ENCODE results near the gene ATG7. TPM values are rescaled to one million over a fixed set of nuclear protein-coding genes. Genes with fewer than 3 reads are reported as not detected.

ATG7 gene
- total RNA-seq, 2 donors from 2014 or later = 33.9 to 38.4 TPM

DNA sequence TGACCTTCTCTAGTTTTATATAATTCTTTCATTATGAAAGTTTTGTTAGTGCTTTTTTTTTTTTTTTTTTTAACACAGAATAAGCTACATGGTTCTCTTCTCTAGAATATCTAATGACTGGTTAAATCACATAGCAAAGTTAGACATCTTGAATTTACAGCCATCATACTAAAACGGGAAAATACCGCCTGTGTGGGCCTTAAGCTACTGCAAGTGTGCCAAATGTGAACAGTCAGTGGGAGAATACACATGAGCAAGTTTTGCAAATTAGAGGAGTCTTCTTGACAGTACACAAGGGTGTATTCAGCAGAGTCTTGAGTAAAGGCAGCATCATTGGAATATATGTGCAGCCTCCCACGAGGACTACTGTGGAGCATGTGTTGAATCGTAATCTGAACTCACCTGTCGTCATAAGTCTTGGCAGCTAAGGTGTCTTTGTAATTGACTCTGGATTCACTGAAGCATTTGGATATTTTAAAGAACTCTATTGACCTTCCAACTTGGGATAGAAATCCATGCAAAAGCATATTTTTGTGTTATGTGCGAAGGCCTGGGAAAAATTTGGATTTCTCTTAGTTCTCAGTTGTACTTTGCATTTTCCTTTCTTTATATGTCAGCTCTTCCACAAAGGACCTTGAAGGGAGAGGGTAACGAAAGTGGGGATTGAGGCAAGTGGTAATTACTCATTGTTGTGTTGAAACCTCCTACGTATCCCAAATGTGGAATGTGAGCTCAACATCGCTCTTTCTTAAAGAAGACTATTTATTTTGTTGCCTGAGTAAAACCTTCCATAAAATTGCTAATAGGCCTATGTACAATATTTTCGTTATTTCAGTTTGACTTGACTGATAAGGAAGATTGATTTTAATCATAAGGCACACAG lies 117.4 kb downstream of the ATG7 start:
- DNase-seq = no peak
- Mint-ChIP-seq H3K27ac (no peak overlapping the region), H3K4me1 (peaks cover 15% of the 10 kb centered on the region), H3K4me3 (no peak overlapping the region), H3K36me3 (ENCODE audit: low read depth) (no peaks in the 10 kb centered on the region), H3K9me3 (no peaks in the 10 kb centered on the region), H3K27me3 (ENCODE audit: insufficient read depth) (no peaks in the 10 kb centered on the region)
- TF ChIP-seq, protein P1, sequence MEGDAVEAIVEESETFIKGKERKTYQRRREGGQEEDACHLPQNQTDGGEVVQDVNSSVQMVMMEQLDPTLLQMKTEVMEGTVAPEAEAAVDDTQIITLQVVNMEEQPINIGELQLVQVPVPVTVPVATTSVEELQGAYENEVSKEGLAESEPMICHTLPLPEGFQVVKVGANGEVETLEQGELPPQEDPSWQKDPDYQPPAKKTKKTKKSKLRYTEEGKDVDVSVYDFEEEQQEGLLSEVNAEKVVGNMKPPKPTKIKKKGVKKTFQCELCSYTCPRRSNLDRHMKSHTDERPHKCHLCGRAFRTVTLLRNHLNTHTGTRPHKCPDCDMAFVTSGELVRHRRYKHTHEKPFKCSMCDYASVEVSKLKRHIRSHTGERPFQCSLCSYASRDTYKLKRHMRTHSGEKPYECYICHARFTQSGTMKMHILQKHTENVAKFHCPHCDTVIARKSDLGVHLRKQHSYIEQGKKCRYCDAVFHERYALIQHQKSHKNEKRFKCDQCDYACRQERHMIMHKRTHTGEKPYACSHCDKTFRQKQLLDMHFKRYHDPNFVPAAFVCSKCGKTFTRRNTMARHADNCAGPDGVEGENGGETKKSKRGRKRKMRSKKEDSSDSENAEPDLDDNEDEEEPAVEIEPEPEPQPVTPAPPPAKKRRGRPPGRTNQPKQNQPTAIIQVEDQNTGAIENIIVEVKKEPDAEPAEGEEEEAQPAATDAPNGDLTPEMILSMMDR (conservative IDR thresholded peaks at IDR 0.05) = no peak
- WGBS, 2 experiments (ENCODE audit: insufficient coverage in 1 of 2, insufficient read length in 1 of 2) = 90 to 91% methylated on average over 9 to 10 of the region's 10 CpGs
- Histone ChIP-seq H3K4me1 (ENCODE audit: control insufficient read depth, insufficient read depth, low read length) (no peaks in the 10 kb centered on the region), H3K4me3 (ENCODE audit: low read length) (no peak overlapping the region), H3K27ac (ENCODE audit: low read depth, low read length) (no peak overlapping the region), H3K36me3 (ENCODE audit: control insufficient read depth, insufficient read depth, low read length) (no peaks in the 10 kb centered on the region), H3K9me3 (ENCODE audit: control insufficient read depth, low read length) (no peaks in the 10 kb centered on the region), H3K27me3 (ENCODE audit: control insufficient read depth, insufficient read depth, low read length, poor library complexity, severe bottlenecking) (no peaks in the 10 kb centered on the region), H3K9ac (ENCODE audit: extremely low read depth, low read length, poor library complexity, severe bottlenecking) (no peak overlapping the region)

DNA sequence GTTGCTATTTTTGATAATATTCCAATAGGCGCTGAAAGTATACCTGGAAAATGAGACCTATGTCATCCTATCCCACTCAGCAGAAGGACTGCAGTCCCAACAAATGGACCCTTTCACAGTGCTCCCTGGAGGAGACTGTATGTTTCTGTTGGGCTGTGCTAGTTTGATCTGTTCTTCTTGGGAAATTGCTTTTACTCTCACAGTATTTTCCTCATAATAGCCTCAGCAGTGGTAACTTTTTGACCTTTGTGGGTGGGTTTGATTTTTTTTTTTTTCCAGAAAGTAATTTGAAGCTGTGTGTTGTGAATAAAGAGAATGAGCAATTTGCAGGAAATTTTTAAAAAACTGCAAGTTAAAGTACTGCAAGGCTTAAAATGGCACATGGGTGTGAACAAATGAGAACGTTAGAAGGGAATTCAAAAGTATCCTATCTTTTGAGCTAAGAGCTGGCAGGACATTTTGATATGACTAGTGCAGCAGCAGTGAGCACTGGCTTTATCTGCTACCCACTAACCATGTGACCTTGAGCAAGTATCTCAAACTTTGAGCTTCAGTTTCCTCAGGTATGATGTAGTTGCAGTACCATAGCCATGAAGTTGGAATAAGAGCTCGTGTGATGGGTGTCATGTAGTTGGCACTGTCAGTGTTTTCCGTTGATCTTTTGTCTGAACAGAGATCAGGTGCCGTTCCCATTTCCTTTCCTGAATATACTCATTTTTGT lies 118.4 kb downstream of the ATG7 start:
- no peaks in the 10 kb centered on the region for H3K4me1 ChIP-seq (ENCODE audit: control insufficient read depth, insufficient read depth, low read length)
- H3K9me3 ChIP-seq (ENCODE audit: control insufficient read depth, low read length) = no peaks in the 10 kb centered on the region
- no peaks in the 10 kb centered on the region for H3K27me3 ChIP-seq (ENCODE audit: control insufficient read depth, insufficient read depth, low read length, poor library complexity, severe bottlenecking)
- no peak overlapping the region for H3K27ac ChIP-seq (ENCODE audit: low read depth, low read length)
- Mint-ChIP-seq H3K9me3 (no peaks in the 10 kb centered on the region), H3K36me3 (ENCODE audit: low read depth) (peaks cover 5% of the 10 kb centered on the region), H3K4me3 (no peak overlapping the region), H3K27ac (no peak overlapping the region), H3K27me3 (ENCODE audit: insufficient read depth) (no peaks in the 10 kb centered on the region), H3K4me1 (peaks cover 8% of the 10 kb centered on the region)
- no peak overlapping the region for H3K9ac ChIP-seq (ENCODE audit: extremely low read depth, low read length, poor library complexity, severe bottlenecking)
- WGBS, 2 experiments (ENCODE audit: insufficient coverage in 1 of 2, insufficient read length in 1 of 2) = 90 to 92% methylated on average over 2 to 5 of the region's 5 CpGs
- DNase-seq = no peak
- H3K36me3 ChIP-seq (ENCODE audit: control insufficient read depth, insufficient read depth, low read length) = no peaks in the 10 kb centered on the region
- H3K4me3 ChIP-seq (ENCODE audit: low read length) = no peak overlapping the region
- TF ChIP-seq, protein P1 (conservative IDR thresholded peaks at IDR 0.05) = no peak

DNA sequence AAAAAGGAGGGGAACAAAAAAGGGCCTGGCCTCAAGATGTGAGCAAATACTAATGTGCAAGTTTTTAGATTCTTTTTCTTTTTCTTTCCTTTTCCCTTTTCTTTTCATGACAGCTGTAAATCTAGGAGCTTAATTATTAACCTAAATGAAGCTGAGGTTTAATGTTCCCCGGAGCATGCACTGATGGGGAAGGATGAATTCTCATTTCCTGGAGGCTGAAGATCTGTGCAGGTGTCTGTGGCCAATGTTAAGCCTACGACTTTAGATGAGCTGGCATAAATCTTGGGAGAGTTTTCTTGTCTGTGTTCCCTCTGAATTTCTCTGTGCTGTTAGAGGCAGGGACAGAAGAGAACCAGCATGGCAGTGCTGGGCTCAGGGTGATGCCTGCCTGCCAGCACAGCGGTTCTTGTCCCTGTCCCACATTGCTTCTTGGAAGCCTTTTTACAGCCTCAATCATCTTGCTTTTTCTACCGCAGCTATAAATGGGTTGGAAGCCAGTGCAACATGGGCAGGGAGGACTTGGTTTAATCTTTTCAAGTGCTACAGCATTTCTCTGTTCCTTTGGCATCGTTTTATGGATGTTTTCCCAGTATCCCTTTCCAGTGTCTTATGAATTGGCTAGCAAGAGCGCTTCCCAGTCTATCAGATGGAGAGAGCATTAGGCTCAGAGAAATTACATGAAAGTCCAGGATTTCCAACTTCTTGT lies 119.1 kb downstream of the ATG7 start:
- Histone ChIP-seq H3K27ac (ENCODE audit: low read depth, low read length) (no peak overlapping the region), H3K9ac (ENCODE audit: extremely low read depth, low read length, poor library complexity, severe bottlenecking) (no peak overlapping the region), H3K36me3 (ENCODE audit: control insufficient read depth, insufficient read depth, low read length) (no peaks in the 10 kb centered on the region), H3K4me1 (ENCODE audit: control insufficient read depth, insufficient read depth, low read length) (no peaks in the 10 kb centered on the region), H3K9me3 (ENCODE audit: control insufficient read depth, low read length) (no peaks in the 10 kb centered on the region), H3K27me3 (ENCODE audit: control insufficient read depth, insufficient read depth, low read length, poor library complexity, severe bottlenecking) (no peaks in the 10 kb centered on the region), H3K4me3 (ENCODE audit: low read length) (no peak overlapping the region)
- 83 to 89% methylated on average over 4 to 6 of the region's 6 CpGs for WGBS, 2 experiments (ENCODE audit: insufficient coverage in 1 of 2, insufficient read length in 1 of 2)
- no peak overlapping the region for H3K4me3 Mint-ChIP-seq
- no peaks in the 10 kb centered on the region for H3K27me3 Mint-ChIP-seq (ENCODE audit: insufficient read depth)
- no peak for DNase-seq
- H3K4me1 Mint-ChIP-seq = peaks cover 5% of the 10 kb centered on the region
- TF ChIP-seq, protein P1 (conservative IDR thresholded peaks at IDR 0.05) = no peak
- H3K36me3 Mint-ChIP-seq (ENCODE audit: low read depth) = peaks cover 5% of the 10 kb centered on the region
- H3K27ac Mint-ChIP-seq = no peak overlapping the region
- no peaks in the 10 kb centered on the region for H3K9me3 Mint-ChIP-seq
